ENCODE results near the gene NCF1. TPM values are rescaled to one million over a fixed set of nuclear protein-coding genes. Genes with fewer than 3 reads are reported as not detected.
"Not testable (repeated sequence)": the region's sequence is repeated elsewhere in the genome, so short reads cannot be mapped to it uniquely, and the experiment has no call there.

Gene NCF1
- total and polyA plus RNA-seq, 2 donors (not counting 1 experiment from before 2014, with no cell fraction given): 189 to 643 TPM

- DNase-seq: no peak
- Histone ChIP-seq H3K4me1 (ENCODE audit: control insufficient read depth in 2 of 2, insufficient read depth in 2 of 2, low read length in 2 of 2) (no peaks in the 10 kb centered on the region), H3K27me3 (replicated peaks in 1 of 4; ENCODE audit: control extremely low read depth in 1 of 4, control insufficient read depth in 3 of 4, insufficient read depth in 4 of 4, low read length in 3 of 4) (no peaks in the 10 kb centered on the region), H4K20me1 (ENCODE audit: control insufficient read depth, insufficient read depth, low read length, poor library complexity, severe bottlenecking) (no peaks in the 10 kb centered on the region), H3K4me3 (ENCODE audit: control extremely low read depth in 1 of 5, extremely low read depth in 1 of 5, insufficient read depth in 1 of 5, low read depth in 2 of 5, low read length in 4 of 5) (no peak overlapping the region), H3K27ac (ENCODE audit: low read length in 2 of 2) (no peak overlapping the region), H2AFZ (ENCODE audit: insufficient read depth, low read depth, low read length, poor library complexity, severe bottlenecking) (no peak overlapping the region), H3K9me3 (ENCODE audit: control extremely low read depth in 1 of 3, control insufficient read depth in 2 of 3, insufficient read depth in 1 of 3, low read length in 2 of 3) (no peaks in the 10 kb centered on the region), H3K4me2 (replicated peaks; ENCODE audit: low read depth, low read length, poor library complexity, severe bottlenecking) (no peak overlapping the region), H3K79me2 (ENCODE audit: control insufficient read depth, insufficient read depth, low read length) (peaks cover 12% of the 10 kb centered on the region), H3K36me3 (replicated peaks in 1 of 2; ENCODE audit: control extremely low read depth in 1 of 2, control insufficient read depth in 1 of 2, extremely low read depth in 1 of 2, insufficient read depth in 2 of 2, low read length in 1 of 2) (peaks cover 3 to 36% of the 10 kb centered on the region in 2 experiments), H3K9ac (ENCODE audit: low read length) (no peak overlapping the region)
- TF ChIP-seq CTCF (IDR thresholded peaks at IDR 0.05): no peak
- TF ChIP-seq EZH2 (IDR thresholded peaks at IDR 0.05; ENCODE audit: borderline replicate concordance, insufficient read depth, low read depth, low read length, poor library complexity, severe bottlenecking): no peak
- Mint-ChIP-seq H3K4me3 (no peak overlapping the region), H3K9me3 (ENCODE audit: insufficient read depth) (no peaks in the 10 kb centered on the region), H3K27me3 (no peaks in the 10 kb centered on the region), H3K4me1 (no peaks in the 10 kb centered on the region), H3K27ac (no peak overlapping the region)
- intact Hi-C loops (cut with micrococcal nuclease): no loop called here
- no peak for ATAC-seq (ENCODE audit: low read depth)
- CTCF ChIA-PET: no interaction called here
- POLR2A ChIA-PET: no interaction called here
- 100% methylated on average over 4 of the region's 8 CpGs for WGBS (ENCODE audit: insufficient coverage)
Observed at GRCh38 chr7:74726309-74727101, 47.3 kb upstream of the NCF1 start.

DNA sequence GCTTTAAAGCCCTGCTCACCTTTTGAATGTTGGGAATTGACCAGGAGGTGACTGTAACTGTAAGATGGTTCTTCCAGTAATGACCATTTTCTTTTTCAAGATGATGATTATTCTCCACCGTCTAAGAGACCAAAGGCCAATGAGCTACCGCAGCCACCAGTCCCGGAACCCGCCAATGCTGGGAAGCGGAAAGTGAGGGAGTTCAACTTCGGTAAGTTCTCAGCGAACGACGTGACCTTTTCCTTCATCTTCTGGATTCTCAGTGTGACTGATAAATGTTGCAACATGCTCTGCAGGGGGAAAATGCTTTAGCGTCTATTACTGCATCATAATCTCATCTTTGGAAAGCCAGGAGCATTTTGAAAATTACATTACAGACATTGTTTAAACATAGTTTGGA, 45.1 kb upstream of the NCF1 start:
- CTCF ChIA-PET; POLR2A ChIA-PET; H3K4me1 Mint-ChIP-seq; ATAC-seq (ENCODE audit: low read depth); H3K9ac ChIP-seq (ENCODE audit: low read length); H3K4me3 Mint-ChIP-seq; H3K9me3 ChIP-seq (ENCODE audit: control extremely low read depth in 1 of 3, control insufficient read depth in 2 of 3, insufficient read depth in 1 of 3, low read length in 2 of 3); H3K4me2 ChIP-seq (replicated peaks; ENCODE audit: low read depth, low read length, poor library complexity, severe bottlenecking); DNase-seq; H3K27me3 Mint-ChIP-seq; H3K27me3 ChIP-seq (replicated peaks in 1 of 4; ENCODE audit: control extremely low read depth in 1 of 4, control insufficient read depth in 3 of 4, insufficient read depth in 4 of 4, low read length in 3 of 4); H3K4me1 ChIP-seq (ENCODE audit: control insufficient read depth in 2 of 2, insufficient read depth in 2 of 2, low read length in 2 of 2); H3K9me3 Mint-ChIP-seq (ENCODE audit: insufficient read depth); H4K20me1 ChIP-seq (ENCODE audit: control insufficient read depth, insufficient read depth, low read length, poor library complexity, severe bottlenecking); H2AFZ ChIP-seq (ENCODE audit: insufficient read depth, low read depth, low read length, poor library complexity, severe bottlenecking); H3K27ac Mint-ChIP-seq; H3K27ac ChIP-seq (ENCODE audit: low read length in 2 of 2); intact Hi-C loops (cut with micrococcal nuclease); H3K79me2 ChIP-seq (ENCODE audit: control insufficient read depth, insufficient read depth, low read length); H3K4me3 ChIP-seq (ENCODE audit: control extremely low read depth in 1 of 5, extremely low read depth in 1 of 5, insufficient read depth in 1 of 5, low read depth in 2 of 5, low read length in 4 of 5): not testable (repeated sequence)
- no CpG with 5 or more reads among the region's 10 CpGs for WGBS (ENCODE audit: insufficient coverage)
- H3K36me3 ChIP-seq (replicated peaks in 1 of 2; ENCODE audit: control extremely low read depth in 1 of 2, control insufficient read depth in 1 of 2, extremely low read depth in 1 of 2, insufficient read depth in 2 of 2, low read length in 1 of 2): peaks cover 3 to 22% of the 10 kb centered on the region in 2 experiments

DNA sequence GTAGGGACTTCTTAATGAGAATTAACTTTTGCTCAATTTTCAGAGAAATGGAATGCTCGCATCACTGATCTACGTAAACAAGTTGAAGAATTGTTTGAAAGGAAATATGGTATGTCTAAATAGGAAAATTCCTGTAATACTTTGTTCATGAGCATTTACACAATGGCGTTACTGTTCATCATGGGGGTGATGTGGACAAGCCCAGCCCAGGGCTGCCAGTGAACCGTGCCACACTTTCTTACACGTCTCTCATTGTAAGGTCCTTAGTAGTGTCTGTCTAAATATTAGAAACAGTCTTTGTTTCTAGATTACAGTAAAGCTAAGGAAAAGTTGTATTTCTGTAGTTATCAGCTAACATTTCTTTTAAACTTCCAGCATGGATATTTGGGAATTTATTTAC, 43.6 kb upstream of the NCF1 start:
- no CpG with 5 or more reads among the region's 5 CpGs for whole genome bisulfite sequencing (ENCODE audit: insufficient coverage)
- H3K4me2 ChIP-seq (replicated peaks; ENCODE audit: low read depth, low read length, poor library complexity, severe bottlenecking); H3K4me1 Mint-ChIP-seq; ATAC-seq (ENCODE audit: low read depth); H3K27ac Mint-ChIP-seq; H3K9me3 ChIP-seq (ENCODE audit: control extremely low read depth in 1 of 3, control insufficient read depth in 2 of 3, insufficient read depth in 1 of 3, low read length in 2 of 3); CTCF ChIA-PET; H2AFZ ChIP-seq (ENCODE audit: insufficient read depth, low read depth, low read length, poor library complexity, severe bottlenecking); H3K4me3 ChIP-seq (ENCODE audit: control extremely low read depth in 1 of 5, extremely low read depth in 1 of 5, insufficient read depth in 1 of 5, low read depth in 2 of 5, low read length in 4 of 5); H3K4me3 Mint-ChIP-seq; H3K27ac ChIP-seq (ENCODE audit: low read length in 2 of 2); H4K20me1 ChIP-seq (ENCODE audit: control insufficient read depth, insufficient read depth, low read length, poor library complexity, severe bottlenecking); intact Hi-C loops (cut with micrococcal nuclease); H3K27me3 ChIP-seq (replicated peaks in 1 of 4; ENCODE audit: control extremely low read depth in 1 of 4, control insufficient read depth in 3 of 4, insufficient read depth in 4 of 4, low read length in 3 of 4); H3K79me2 ChIP-seq (ENCODE audit: control insufficient read depth, insufficient read depth, low read length); DNase-seq; H3K4me1 ChIP-seq (ENCODE audit: control insufficient read depth in 2 of 2, insufficient read depth in 2 of 2, low read length in 2 of 2); H3K9me3 Mint-ChIP-seq (ENCODE audit: insufficient read depth); H3K27me3 Mint-ChIP-seq; H3K9ac ChIP-seq (ENCODE audit: low read length): not testable (repeated sequence)
- H3K36me3 ChIP-seq (replicated peaks in 1 of 2; ENCODE audit: control extremely low read depth in 1 of 2, control insufficient read depth in 1 of 2, extremely low read depth in 1 of 2, insufficient read depth in 2 of 2, low read length in 1 of 2): peaks cover 3 to 17% of the 10 kb centered on the region in 2 experiments
- POLR2A ChIA-PET: interaction anchor here (0.7 kb wide), 2 partner anchors 281 to 314 kb away, joined by 3 to 7 read pairs; no protein-coding TSS in a partner anchor

All from B cell (primary cell).